ENCODE results near the gene CSNK1A1L.

Gene CSNK1A1L

GRCh38 chr13:37106642-37107041 is 1.2 kb upstream of the CSNK1A1L start:
- DNase-seq = no peak

DNA sequence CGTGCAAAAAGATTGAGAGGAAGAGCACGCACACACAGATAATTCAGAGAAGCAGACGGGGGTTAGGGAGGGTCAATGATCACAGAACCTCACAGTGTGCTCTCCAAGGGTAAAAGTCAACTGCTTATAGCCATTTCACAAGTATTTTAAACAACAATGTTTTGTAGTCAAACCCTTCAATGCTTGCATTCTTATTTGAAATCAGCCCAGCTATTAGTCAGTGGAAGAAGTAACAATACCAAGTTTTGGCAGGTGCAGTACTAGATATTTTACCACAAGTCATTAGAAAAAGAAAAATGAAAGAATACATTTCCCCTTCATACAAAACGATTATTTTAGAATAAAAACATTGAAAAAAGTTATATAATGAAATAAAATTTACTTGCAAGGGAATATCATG is 2.6 kb downstream of the CSNK1A1L start:
- DNase-seq = no peak

DNA sequence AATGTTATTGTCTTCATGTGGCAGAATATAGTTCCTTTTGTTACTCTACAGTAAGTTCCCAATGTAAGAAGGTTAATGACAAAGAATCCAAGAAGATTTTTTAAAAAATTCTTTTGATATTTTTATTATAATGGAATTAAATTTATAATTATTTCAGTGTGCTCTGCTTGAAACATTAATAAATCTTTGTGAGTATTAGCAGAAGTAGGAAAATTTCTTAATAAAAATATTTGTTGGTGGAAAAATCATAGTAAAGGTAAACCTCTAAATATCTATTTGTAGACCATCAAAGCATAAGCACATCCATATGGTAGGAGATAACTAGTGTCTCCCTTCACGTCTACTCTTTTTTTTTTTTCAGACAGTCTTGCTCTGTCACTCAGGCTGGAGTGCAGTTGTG is 4.3 kb downstream of the CSNK1A1L start:
- DNase-seq = no peak

GRCh38 chr13:37100731-37101130 is 4.7 kb downstream of the CSNK1A1L start:
- no peak for DNase-seq

DNA sequence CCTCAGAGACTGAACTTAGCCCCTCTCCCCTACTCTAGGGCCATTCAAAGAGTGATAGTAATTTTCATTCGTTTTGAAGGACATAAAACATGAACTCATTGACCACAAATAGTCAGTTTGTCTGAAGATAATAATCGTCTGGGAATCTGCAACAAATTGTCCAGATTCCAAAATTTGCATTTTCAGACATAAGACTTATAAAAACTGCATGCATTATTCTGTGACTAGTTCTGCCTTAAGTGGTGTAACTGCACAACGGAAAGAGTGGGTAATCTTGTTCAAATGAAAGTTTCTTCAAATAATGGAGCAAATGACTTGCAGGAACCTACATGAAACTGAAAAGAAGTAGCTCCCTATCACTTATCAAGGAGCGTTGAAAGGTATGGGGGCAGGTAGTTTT is 8.4 kb downstream of the CSNK1A1L start:
- DNase-seq = no peak

DNA sequence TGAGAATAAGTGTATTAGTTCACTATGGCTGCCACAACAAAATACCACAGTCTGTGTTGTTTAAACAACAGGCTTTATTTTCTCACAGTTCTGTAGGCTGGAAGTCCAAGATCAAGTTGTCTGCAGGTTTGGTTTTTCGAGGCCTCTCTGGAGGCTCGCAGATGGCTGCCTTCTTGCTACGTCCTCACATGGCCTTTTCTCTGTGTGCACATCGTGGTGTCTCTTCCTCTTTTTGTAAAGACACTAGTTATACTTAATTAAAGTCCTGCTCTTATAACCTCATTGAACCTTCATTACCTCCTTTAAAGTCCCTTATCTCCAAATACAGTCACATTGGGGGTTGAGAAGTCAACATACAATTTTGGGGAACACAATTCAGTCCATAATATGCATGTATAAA is 10.6 kb downstream of the CSNK1A1L start:
- DNase-seq = no peak

GRCh38 chr13:37094099-37094498 is 11.4 kb downstream of the CSNK1A1L start:
- no peak for DNase-seq

GRCh38 chr13:37091835-37092234 is 13.6 kb downstream of the CSNK1A1L start:
- DNase-seq = no peak

DNA sequence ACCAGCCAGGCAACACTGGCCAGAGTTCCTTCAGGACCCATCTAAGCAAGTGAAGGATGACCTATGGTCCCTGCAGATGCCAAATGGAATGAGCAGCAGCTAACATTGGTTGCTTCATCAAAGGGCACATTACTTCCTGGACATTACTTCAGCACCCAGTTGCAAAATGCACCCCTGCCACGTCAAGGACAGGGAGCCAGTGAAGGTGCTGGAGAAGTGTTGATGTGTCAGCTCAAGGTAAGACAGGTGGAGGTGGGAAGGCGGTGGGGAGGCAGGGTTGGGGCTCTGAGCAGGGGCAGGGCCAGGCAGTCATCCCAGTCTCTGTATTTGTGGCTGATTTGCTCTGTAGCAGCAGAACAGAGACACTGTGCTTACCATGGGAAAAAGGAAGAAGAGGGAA is 14.6 kb downstream of the CSNK1A1L start:
- no peak for DNase-seq

- DNase-seq = no peak
These were observed 16.0 kb downstream of the CSNK1A1L start for GRCh38 chr13:37089495-37089894.

GRCh38 chr13:37087486-37087885 is 18.0 kb downstream of the CSNK1A1L start:
- DNase-seq = no peak

DNA sequence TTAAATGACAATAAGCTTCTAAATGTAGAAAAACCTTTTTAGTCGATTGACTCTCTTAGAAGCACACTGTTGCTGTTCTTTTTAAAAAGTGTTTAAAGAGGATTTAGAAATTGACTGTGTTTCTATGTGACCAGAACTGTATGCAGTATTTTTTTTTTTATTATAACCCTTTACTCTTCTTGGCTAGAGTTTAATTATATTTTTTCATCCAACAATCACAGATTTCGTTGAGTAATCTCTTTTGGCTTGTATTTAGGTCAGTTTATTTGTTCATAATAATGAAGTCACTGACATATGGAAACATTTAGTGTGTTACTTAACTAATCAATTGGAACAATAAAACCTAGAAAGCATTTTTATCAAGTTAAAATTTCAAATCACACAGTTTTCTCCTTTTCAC is 19.9 kb downstream of the CSNK1A1L start:
- no peak for DNase-seq

DNA sequence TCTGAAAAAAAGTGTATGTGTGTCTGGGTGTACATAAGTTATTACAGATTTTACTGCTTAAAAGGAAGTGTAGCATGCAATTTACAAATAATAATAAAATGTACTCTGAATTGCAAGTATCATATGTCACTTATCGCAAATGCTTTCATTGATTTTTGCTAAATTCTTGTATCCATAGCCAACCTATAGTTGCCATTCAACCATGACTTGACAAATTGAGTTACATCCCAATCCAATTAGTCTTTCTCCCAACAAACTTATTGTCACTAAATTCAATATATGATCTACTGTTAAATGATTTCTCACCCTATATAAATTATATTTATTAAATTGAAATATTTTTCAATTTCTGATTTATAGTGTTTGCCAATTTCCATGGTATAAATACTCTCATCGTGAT is 28.6 kb downstream of the CSNK1A1L start:
- no peak for DNase-seq

DNA sequence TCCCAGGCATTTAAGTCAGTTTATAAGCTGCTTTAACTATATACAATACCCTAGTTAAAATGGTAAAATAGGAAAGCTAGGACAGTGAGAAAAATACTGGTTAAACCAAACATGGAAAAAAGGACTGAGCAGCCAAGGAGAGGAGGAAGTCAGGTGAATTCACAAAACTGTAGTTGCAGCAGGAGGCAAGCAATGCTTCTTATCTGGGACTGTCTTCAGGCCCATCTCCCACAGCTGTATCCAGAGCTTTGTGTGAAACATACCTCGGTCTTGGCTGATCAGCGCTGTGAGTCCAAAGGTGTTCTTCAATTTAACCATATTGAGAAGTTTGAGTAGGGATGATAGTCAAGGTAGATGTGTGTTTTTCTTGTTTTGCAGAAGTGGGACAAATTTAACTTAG is 30.3 kb downstream of the CSNK1A1L start:
- DNase-seq = no peak

GRCh38 chr13:37074703-37075102 is 30.8 kb downstream of the CSNK1A1L start:
- no peak for DNase-seq

DNA sequence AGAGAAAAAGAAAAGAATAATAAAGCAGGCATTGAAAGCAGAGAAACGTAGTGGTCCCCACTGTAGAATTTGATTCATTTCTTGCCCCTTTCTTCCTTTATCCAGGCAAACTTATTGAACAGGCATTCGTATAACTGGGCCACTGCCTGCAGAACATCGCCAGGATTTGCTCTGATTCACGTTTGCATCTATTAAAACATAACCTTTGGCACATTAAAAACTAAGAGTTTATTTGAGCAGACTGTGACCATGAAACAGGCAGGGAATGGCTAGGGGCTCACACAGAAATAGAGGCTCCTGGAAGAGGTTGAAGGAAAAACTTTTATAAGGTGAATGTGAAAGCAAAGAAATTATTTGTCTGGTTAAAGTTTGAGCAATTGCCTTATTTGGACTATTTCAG is 33.4 kb downstream of the CSNK1A1L start:
- DNase-seq = no peak

GRCh38 chr13:37070956-37071355 is 34.5 kb downstream of the CSNK1A1L start:
- no peak for DNase-seq

GRCh38 chr13:37070145-37070695 is 35.2 kb downstream of the CSNK1A1L start:
- no peak for DNase-seq

GRCh38 chr13:37069597-37070103 is 35.8 kb downstream of the CSNK1A1L start:
- no peak for DNase-seq

DNA sequence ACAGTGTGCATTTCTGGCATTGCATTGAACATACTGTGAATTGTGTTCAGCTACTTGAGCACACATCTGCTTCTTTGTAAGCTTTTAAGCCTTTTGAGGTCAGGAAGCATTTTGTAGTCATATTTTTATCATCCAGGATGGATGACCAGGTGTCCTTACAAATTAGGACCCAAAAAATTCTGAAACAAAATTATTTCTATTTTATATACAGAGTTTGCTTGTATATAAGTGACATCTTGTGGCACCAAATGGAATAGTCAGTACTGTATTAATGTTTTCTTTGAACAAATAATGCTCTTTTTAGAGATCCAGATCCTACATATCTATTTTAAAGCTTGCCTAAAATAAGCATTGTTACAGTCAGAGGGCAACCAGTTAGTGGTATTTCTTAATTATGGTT is 36.5 kb downstream of the CSNK1A1L start:
- DNase-seq = no peak

DNA sequence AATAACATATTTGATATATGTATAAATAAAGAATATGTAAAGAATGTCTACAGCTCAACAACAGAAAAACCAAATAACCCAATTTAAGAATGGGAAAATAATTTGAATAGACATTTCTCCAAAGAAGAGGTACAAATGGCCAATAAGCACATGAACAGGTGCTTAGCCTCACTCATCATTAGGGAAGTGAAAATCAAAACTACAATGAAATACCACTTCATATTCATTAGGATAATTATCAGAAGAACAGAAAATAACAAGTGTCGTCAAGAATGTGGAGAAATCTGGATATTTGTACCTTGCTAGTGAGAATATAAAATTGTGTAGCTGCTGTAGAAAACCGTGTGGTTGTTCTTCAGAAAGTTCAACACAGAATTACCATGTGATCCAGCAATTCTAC is 37.6 kb downstream of the CSNK1A1L start:
- no peak for DNase-seq

GRCh38 chr13:37065890-37066526 is 39.5 kb downstream of the CSNK1A1L start:
- DNase-seq = no peak

DNA sequence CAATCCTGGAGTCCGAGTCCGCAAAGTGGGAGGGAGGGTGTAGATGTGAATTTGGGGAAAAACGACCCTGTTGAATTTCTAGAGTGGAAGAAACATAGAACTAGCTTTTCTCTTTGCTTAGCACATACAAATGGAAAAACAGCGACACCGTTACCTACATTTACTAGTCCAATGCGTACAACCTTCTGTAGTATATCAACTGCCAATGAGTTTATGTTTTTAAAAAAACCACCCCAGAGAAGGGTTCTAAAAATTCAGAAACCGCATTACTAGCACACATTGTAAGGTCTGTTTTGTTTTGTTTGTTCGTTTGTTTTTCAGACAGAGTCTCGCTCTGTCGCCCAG is 45.6 kb downstream of the CSNK1A1L start:
- DNase-seq = no peak

DNA sequence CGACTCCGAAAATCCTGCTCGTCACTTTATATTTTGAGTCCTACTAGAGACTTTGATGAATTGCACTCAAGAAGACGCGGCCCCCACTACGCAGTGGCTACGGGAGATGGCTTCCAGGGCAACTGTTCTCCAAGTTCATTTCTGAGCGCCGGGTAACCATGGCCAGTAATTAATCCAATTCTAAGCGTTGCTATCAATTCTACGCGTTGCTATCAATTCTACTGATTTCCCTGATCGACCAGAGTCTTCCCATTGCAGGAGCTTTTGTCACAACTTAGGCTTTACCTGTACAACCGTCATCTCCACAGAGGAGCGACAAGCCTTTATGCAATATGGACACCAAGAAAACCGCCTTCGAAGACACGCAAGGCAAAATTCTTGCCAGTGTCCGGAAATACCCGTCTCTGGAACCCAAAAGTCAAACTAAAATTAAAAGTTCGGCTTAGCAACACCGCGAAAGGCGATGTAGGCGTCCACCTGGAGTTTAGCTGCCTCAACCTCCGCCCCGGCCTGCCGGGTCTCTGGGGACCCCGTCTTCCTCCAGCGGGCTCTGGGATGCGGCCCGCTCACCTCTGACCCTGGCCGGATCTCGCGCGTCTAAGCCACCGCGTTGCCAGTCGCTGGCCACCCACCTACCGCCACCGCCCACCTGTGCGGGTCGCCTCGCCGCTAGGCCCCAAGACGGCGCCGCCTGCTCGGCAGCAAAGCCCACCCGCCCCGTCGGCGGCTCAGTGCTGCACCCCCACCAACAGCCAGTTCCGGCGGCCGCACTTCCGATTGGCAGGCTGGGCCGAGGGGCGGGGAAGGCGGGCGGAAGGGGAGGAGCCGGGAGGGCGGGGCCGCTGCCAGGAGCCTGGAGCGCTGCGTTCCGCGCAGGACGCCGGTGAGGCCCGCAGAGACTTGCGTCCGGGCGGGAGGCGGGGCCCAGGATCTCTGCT is 46.3 kb downstream of the CSNK1A1L start, which contains the start of gene SUPT20H:
SUPT20H (minus strand) TSS at position 779 of the 938 bp plus-strand sequence. CDS start 8,198 bp downstream, outside the sequence.
- DNase-seq = peak; percentile 31
